ENCODE results near the gene KIFC3. TPM values are rescaled to one million over a fixed set of nuclear protein-coding genes. Genes with fewer than 3 reads are reported as not detected.
A peak's percentile ranks its signal among the peaks of the same experiment; 100 is the strongest.

Gene KIFC3
- total and polyA plus RNA-seq, 2 of the 13 experiments (the other 11 are each of a cell fraction or from before 2014, with no cell fraction given): 42.1 to 45.3 TPM

- TF ChIP-seq HNRNPUL1 (IDR thresholded peaks at IDR 0.05; ENCODE audit: low read depth, low read length): no peak
- 0 out of 2 replicates have a peak, but pooled peaks have one; percentile 52 for TF ChIP-seq HNRNPL (IDR thresholded peaks at IDR 0.05; ENCODE audit: low read depth, low read length)
- TF ChIP-seq ZSCAN9 (CRISPR knock-in tag; IDR thresholded peaks at IDR 0.05; ENCODE audit: borderline replicate concordance): no peak
- no peak for TF ChIP-seq NPAS2 (CRISPR knock-in tag; IDR thresholded peaks at IDR 0.05; ENCODE audit: borderline replicate concordance)
- TF ChIP-seq ZNF543 (CRISPR knock-in tag; IDR thresholded peaks at IDR 0.05): no peak
- no peak for TF ChIP-seq SNAPC5 (CRISPR knock-in tag; IDR thresholded peaks at IDR 0.05; ENCODE audit: borderline replicate concordance)
- TF ChIP-seq HNF1B (CRISPR knock-in tag; IDR thresholded peaks at IDR 0.05): 0 out of 2 replicates have a peak, but pooled peaks have one; percentile 14
- no peak for TF ChIP-seq YEATS2 (CRISPR knock-in tag; IDR thresholded peaks at IDR 0.05; ENCODE audit: borderline replicate concordance)
- no peak for TF ChIP-seq SOX13 (IDR thresholded peaks at IDR 0.05)
- no peak for TF ChIP-seq SOX13 (CRISPR knock-in tag; conservative IDR thresholded peaks at IDR 0.05 in 1 of 2, IDR thresholded peaks at IDR 0.05 in 1 of 2)
- no peak for TF ChIP-seq ZBTB7B (CRISPR knock-in tag; IDR thresholded peaks at IDR 0.05)
- TF ChIP-seq ZNF609 (CRISPR knock-in tag; IDR thresholded peaks at IDR 0.05; ENCODE audit: borderline replicate concordance): no peak
- TF ChIP-seq ZSCAN22 (CRISPR knock-in tag; IDR thresholded peaks at IDR 0.05): no peak
- no peak; the same call in 1 of the 2 replicates for TF ChIP-seq ZMYM2 (CRISPR knock-in tag; IDR thresholded peaks at IDR 0.05)
- TF ChIP-seq ESRRA (CRISPR knock-in tag; IDR thresholded peaks at IDR 0.05; ENCODE audit: low read depth): no peak
- 0 out of 2 replicates have a peak, but pooled peaks have one; percentile 20 for TF ChIP-seq ZNF547 (CRISPR knock-in tag; IDR thresholded peaks at IDR 0.05)
- TF ChIP-seq HIC2 (CRISPR knock-in tag; IDR thresholded peaks at IDR 0.05; ENCODE audit: low read depth): no peak
Observed at GRCh38 chr16:57828272-57829161, 26.2 kb upstream of the KIFC3 start (continued).

All from HepG2 (cell line).